NOMO-1 treated with dmso at 0.1 percent for 144 hours (cell line): ENCODE data around the gene ZNF185.
A peak's percentile ranks its signal among the peaks of the same experiment; 100 is the strongest.

Experiments
- DNase-seq: peaks from one replicate; lab custom pipeline; 2025; ENCODE audit not compliant: unreplicated experiment; lab: John Stamatoyannopoulos, UW

Gene ZNF185

DNA sequence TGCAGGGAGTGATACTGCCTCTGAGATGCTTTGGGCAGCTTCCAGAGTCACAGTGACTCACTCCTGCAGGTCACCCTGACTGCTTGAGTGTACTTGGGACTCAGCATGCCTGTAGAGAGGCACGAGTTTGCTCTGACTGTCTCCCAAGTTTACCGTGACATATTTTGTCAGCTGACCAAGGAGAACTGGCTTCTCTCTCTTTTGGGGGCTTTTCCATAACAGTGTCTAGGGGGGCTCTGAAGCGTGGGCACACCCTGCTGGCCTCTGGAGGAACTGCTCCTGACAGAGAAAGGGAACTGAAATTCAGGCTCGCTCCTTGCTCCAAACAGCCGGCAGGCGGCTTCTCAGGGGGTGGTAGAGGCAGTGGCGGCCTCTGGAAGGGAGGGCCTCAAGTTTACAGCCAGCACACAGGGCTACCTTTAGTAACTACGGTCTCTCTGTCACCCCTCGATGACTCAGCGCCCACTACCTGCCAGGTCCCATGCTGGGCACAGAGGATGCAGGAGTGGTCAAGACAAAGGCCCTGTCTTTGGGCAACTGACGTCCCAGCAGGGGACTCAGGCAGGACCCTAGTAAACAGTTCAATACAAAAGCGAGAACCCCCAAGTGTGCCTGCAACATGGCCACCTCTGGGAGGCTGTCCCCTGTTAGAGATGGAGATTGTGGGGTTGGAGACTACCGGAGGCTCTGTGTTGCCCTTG, 17.8 kb downstream of the ZNF185 start:
- peak; percentile 59 for DNase-seq

DNA sequence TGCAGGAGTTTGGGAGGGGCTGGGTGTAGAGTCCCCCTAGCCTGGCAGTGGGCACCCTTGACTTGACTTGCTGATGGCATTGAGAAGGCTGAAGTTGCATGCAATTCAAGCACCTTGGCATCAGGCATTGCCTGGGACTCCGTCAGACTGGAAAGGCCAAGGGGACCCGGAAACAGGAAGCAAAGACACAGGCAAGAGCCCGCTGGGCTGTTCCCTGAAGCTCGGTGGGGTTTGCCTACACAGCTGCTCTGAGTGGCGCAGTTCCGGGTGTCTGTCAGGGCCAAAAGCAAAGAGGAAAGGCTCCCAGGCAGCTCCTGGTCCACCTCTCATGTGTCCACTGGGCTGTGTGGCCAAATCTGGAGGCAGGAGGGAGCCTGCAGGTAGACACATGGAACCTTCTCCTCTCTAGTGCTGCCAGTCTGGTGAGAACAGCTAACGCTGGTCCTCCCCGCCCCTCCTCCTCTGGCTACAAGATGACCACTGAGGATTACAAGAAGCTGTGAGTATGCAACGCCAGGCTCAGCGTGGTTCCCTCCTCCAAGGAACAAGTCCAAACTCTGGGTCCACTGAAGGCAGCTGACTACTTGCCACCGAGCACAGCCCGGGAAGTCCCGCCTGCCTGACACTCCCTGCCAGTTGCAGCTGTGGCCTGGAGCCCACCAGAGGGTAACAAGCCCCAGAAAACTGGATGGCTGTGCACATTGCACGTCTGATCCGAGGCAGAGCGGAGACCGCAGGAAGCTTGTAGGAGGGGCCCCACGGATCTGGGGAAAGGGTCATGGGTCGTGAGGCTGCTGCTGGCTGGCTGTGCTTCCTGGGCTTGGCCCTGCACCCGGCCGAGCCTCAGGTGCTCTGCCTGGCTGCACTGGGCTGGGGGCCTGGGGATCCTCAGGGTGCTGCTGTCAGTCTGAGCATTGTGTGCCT, 20.1 kb downstream of the ZNF185 start:
- DNase-seq, result no peak

DNA sequence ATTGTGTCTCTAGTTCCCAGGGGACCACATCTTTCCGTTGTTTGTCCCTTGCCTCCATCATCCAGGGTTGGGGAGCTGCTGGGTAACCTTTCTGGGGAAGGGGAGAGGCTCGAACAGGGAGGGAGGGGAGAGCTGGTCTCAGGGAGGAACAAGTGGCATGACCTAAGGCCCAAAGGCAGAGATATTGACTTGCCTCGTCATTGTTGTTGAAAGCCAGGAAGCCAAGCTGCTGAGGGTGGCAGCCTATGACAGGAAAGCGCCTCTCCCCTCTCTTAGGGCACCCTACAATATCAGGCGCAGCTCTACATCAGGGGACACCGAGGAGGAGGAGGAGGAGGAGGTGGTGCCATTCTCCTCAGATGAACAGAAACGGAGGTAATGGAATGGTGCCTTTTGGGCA, 20.8 kb downstream of the ZNF185 start:
- no peak for DNase-seq

DNA sequence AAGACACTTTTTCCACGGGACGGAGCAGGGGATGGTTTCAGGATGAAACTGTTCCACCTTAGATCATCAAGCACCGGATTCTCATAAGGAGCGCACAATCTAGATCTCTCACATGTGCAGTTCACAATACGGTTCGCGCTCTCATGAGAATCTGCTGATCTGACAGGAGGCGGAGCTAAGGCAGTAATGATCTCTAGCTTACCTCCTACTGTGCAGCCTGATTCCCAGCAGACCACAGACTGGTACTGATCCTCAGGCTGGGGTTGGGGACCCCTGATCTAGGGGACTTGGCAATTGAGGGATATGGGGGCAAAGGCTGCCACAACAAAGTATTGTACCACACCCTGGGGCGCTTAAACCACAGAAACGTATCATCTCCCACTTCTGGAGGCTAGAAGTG, 25.7 kb downstream of the ZNF185 start:
- no peak for DNase-seq

- no peak for DNase-seq
Observed at GRCh38 chrX:152925835-152926234, 28.0 kb downstream of the ZNF185 start.

DNA sequence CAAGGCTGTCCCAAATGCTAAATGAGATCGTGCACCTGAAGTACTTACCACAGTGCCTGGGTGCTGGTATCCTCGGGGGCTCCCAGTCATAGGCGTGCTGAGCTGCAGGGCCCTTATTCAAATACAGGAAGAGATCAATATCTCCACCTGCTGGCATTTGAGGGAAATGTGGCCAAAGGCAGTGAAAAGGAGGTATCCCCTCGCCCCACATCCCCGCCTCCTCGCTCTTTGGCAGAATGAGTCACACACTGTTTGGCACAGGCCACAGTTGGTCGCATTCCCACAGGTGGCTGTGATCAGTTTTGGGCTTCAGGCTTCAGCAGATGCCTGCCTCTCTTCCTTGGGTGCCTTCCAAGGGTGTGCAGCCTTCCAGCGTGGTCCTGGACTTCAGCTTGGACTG, 28.4 kb downstream of the ZNF185 start:
- DNase-seq, result peak; percentile 12

GRCh38 chrX:152926923-152927322, 29.1 kb downstream of the ZNF185 start:
- DNase-seq, result no peak

GRCh38 chrX:152927858-152928760, 30.2 kb downstream of the ZNF185 start:
- no peak for DNase-seq

- DNase-seq, result no peak
Observed at GRCh38 chrX:152928761-152929400, 31.0 kb downstream of the ZNF185 start.

GRCh38 chrX:152929898-152930297, 32.0 kb downstream of the ZNF185 start:
- DNase-seq, result no peak

- DNase-seq, result no peak
Observed at GRCh38 chrX:152930516-152930915, 32.6 kb downstream of the ZNF185 start.

- DNase-seq, result no peak
Observed at GRCh38 chrX:152932144-152932543, 34.3 kb downstream of the ZNF185 start.

- no peak for DNase-seq
Observed at GRCh38 chrX:152932598-152933175, 34.8 kb downstream of the ZNF185 start.

- DNase-seq, result no peak
Observed at GRCh38 chrX:152936306-152936705, 38.4 kb downstream of the ZNF185 start.

- no peak for DNase-seq
Observed at GRCh38 chrX:152937236-152937635, 39.4 kb downstream of the ZNF185 start.

- DNase-seq, result peak; percentile 79
Observed at GRCh38 chrX:152941328-152942076, 43.6 kb downstream of the ZNF185 start.

DNA sequence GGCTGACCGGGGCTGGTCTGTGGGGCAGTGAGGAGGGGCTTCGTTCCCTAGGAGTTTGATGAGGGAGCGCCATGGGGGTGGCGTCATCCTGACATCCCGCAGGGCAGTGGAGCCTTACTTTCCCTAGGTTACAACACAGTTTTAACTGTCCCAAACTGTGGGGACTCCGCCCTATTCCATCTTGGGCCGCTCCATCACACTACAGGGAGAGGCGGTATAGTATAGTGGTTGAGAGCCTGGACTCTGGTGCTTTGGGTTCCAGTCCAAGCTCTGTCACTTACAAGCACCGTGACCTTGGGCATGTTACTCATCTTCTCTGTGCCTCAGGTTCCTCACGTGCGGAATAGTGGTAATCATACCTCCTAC, 44.2 kb downstream of the ZNF185 start:
- no peak for DNase-seq

- no peak for DNase-seq
Observed at GRCh38 chrX:152943826-152944225, 46.0 kb downstream of the ZNF185 start.

DNA sequence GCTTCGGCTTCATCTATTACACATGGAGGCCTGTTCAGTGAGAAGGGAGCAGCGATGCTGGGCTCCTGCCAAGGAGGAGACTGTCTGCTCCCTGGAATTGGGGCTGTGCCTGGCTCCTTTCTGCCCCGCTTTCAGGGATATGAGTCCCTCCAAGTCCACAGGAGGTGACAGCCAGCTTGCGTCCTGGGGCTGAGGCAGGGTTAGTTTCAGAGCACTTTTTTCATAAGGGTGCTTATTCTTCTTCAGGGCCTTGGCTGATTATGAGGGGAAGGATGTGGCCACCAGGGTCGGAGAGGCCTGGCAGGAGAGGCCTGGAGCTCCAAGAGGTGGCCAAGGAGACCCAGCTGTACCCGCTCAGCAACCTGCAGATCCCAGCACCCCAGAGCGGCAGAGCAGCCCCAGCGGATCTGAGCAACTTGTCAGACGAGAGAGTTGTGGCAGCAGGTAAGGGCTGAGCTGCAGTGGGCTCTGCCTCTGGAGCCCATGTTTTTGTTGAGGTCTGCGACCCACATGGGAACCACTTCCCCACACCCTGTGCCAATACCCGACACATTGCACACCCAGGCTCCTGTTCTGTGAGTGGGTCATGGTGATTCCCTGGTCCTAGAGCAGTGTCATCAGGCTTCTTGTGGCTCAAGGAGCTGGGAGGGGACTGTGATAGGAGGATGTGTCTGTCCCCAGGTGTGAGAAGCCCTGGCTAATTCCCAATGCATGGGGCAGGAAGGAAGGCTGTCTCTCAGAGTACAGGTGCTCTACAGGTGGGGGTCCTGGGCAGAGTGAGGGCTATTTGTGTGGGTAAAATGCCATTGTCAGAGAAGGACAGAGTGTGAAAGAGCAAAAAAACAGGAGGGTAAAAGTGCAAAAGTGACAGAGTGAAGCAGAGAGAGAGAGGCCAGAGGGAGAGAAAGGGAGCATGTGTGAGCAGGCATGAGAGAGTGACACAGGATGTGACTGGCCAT, 47.4 kb downstream of the ZNF185 start:
- DNase-seq, result no peak
